GM19463 (cell line): Measurements from ENCODE around the gene AP4M1.

ENCODE experiments used
- ATAC-seq: cut with Tn5 transposase; IDR thresholded peaks from one replicate; pipeline ENCODE4 v1.9.1; 2021; ENCODE audit warnings: mild to moderate bottlenecking, moderate library complexity; ENCODE audit not compliant: unreplicated experiment

AP4M1 gene

GRCh38 chr7:100157069-100157333 lies 55.6 kb downstream of the AP4M1 start:
- no peak for ATAC-seq

- no peak for ATAC-seq
These were observed 56.1 kb downstream of the AP4M1 start for GRCh38 chr7:100157334-100158228.
